ENCODE data around the gene CLIC4. TPM values are rescaled to one million over a fixed set of nuclear protein-coding genes. Genes with fewer than 3 reads are reported as not detected.

Gene CLIC4
- total and polyA plus RNA-seq, 3 experiments from 2014 or later: 0.18 to 13.2 (median 12.8) TPM

GRCh38 chr1:24847995-24848881 is 103.0 kb downstream of the CLIC4 start:
- no peaks in the 10 kb centered on the region for H3K36me3 ChIP-seq (ENCODE audit: insufficient read depth, low read length)
- H3K27ac ChIP-seq (ENCODE audit: low read depth, low read length): peak overlapping the region; percentile 27
- H3K4me3 ChIP-seq (ENCODE audit: low read length): peak overlapping the region; percentile 48
- H3K9me3 Mint-ChIP-seq: no peaks in the 10 kb centered on the region
- no peaks in the 10 kb centered on the region for H3K9me3 ChIP-seq (ENCODE audit: low read length)
- H3K4me3 Mint-ChIP-seq: peak overlapping the region; percentile 66 to 84 (median 74)
- ChIA-PET CTCF (interaction anchor here (0.6 to 4.5 kb wide), 57 partner anchors 8 to 941 kb away, joined by 3 to 98 read pairs (median 4); partner anchors contain the start of gene RUNX3), POLR2A (interaction anchor here (0.8 to 1.9 kb wide), 9 partner anchors 12 to 252 kb away, joined by 3 to 12 read pairs (median 4); partner anchors contain the start of gene RUNX3)
- DNase-seq: peak; percentile 82 to 95 (median 86)
- H3K27me3 ChIP-seq (ENCODE audit: insufficient read depth, low read length, poor library complexity, severe bottlenecking): no peaks in the 10 kb centered on the region
- H3K36me3 Mint-ChIP-seq: no peaks in the 10 kb centered on the region
- H3K4me1 Mint-ChIP-seq: peaks cover 24 to 37% (median 25%) of the 10 kb centered on the region in 3 donors
- peaks cover 4% of the 10 kb centered on the region for H3K4me1 ChIP-seq (ENCODE audit: insufficient read depth, low read length)
- H3K27me3 Mint-ChIP-seq: peaks cover 0 to 1% of the 10 kb centered on the region in 2 donors
- H3K27ac Mint-ChIP-seq: peak overlapping the region; percentile 73 to 95 (median 82)

GRCh38 chr1:24849672-24850295 is 104.5 kb downstream of the CLIC4 start:
- peaks cover 4% of the 10 kb centered on the region for H3K4me1 ChIP-seq (ENCODE audit: insufficient read depth, low read length)
- peak overlapping the region in 3 of 7 donors; percentile 64 to 76 (median 71) for H3K4me3 Mint-ChIP-seq
- no peak for DNase-seq
- H3K4me3 ChIP-seq (ENCODE audit: low read length): no peak overlapping the region
- H3K27ac Mint-ChIP-seq: peak overlapping the region in 6 of 8 donors; percentile 73 to 94 (median 85)
- H3K9me3 ChIP-seq (ENCODE audit: low read length): no peaks in the 10 kb centered on the region
- no peaks in the 10 kb centered on the region for H3K9me3 Mint-ChIP-seq
- peaks cover 24 to 37% (median 25%) of the 10 kb centered on the region in 3 donors for H3K4me1 Mint-ChIP-seq
- CTCF ChIA-PET: interaction anchor here (0.6 to 4.5 kb wide), 15 partner anchors 14 to 355 kb away, joined by 3 to 98 read pairs (median 4); partner anchors contain the start of gene RUNX3
- H3K36me3 Mint-ChIP-seq: no peaks in the 10 kb centered on the region
- H3K27me3 Mint-ChIP-seq: no peaks in the 10 kb centered on the region
- POLR2A ChIA-PET: interaction anchor here (0.6 to 1.0 kb wide), 4 partner anchors 15 to 154 kb away, joined by 3 to 11 read pairs (median 3); partner anchors contain the start of gene RUNX3
- H3K36me3 ChIP-seq (ENCODE audit: insufficient read depth, low read length): no peaks in the 10 kb centered on the region
- no peaks in the 10 kb centered on the region for H3K27me3 ChIP-seq (ENCODE audit: insufficient read depth, low read length, poor library complexity, severe bottlenecking)
- H3K27ac ChIP-seq (ENCODE audit: low read depth, low read length): no peak overlapping the region

DNA sequence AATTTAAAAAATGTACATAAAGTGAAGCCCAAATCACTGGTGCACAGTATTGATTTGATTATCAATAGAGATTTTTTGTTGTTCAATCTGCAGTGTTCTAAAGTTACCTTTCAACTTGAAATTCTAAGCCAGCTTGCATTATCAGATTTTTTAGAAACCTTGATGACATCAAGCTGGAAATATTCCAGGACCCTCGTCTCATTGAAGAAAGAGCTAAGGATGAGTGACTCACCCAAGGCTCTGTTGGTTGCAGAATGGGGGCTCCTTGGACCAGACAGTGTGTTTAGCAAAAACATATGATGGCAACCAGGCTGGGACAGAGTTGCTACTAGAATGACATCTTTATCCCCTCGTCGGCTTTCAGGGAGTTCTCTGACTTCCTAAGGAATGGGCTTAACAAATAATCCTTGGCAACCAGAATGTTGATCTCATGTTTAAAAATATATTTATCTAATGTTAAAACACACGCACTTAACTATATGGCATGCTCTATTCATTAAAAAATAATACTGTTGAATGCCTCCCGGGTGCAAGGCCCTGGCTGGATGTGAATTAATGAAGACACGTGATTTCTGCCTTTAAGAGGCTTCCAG is 105.2 kb downstream of the CLIC4 start:
- H3K4me3 Mint-ChIP-seq: peak overlapping the region in 1 of 7 donors; percentile 12
- DNase-seq: no peak
- H3K27ac Mint-ChIP-seq: peak overlapping the region in 3 of 8 donors; percentile 9 to 80 (median 73)
- no peaks in the 10 kb centered on the region for H3K27me3 Mint-ChIP-seq
- no peaks in the 10 kb centered on the region for H3K9me3 ChIP-seq (ENCODE audit: low read length)
- no peaks in the 10 kb centered on the region for H3K9me3 Mint-ChIP-seq
- ChIA-PET CTCF (interaction anchor here (0.6 to 4.5 kb wide), 12 partner anchors 15 to 354 kb away, joined by 3 to 98 read pairs (median 4); partner anchors contain the start of gene RUNX3), POLR2A (interaction anchor here (0.6 kb wide), 1 partner anchor 115 kb away, joined by 3 read pairs; no protein-coding TSS in a partner anchor)
- H3K27me3 ChIP-seq (ENCODE audit: insufficient read depth, low read length, poor library complexity, severe bottlenecking): no peaks in the 10 kb centered on the region
- H3K4me1 Mint-ChIP-seq: peaks cover 24 to 42% (median 29%) of the 10 kb centered on the region in 3 donors
- no peaks in the 10 kb centered on the region for H3K36me3 ChIP-seq (ENCODE audit: insufficient read depth, low read length)
- H3K36me3 Mint-ChIP-seq: no peaks in the 10 kb centered on the region
- H3K27ac ChIP-seq (ENCODE audit: low read depth, low read length): no peak overlapping the region
- H3K4me3 ChIP-seq (ENCODE audit: low read length): no peak overlapping the region
- peaks cover 4% of the 10 kb centered on the region for H3K4me1 ChIP-seq (ENCODE audit: insufficient read depth, low read length)

- H3K4me3 ChIP-seq (ENCODE audit: low read length): no peak overlapping the region
- H3K9me3 ChIP-seq (ENCODE audit: low read length): no peaks in the 10 kb centered on the region
- H3K27ac ChIP-seq (ENCODE audit: low read depth, low read length): no peak overlapping the region
- H3K4me1 Mint-ChIP-seq: peaks cover 41 to 59% (median 48%) of the 10 kb centered on the region in 3 donors
- no peaks in the 10 kb centered on the region for H3K27me3 Mint-ChIP-seq
- no peaks in the 10 kb centered on the region for H3K36me3 ChIP-seq (ENCODE audit: insufficient read depth, low read length)
- no peaks in the 10 kb centered on the region for H3K27me3 ChIP-seq (ENCODE audit: insufficient read depth, low read length, poor library complexity, severe bottlenecking)
- POLR2A ChIA-PET: no interaction called here
- no peaks in the 10 kb centered on the region for H3K9me3 Mint-ChIP-seq
- peak overlapping the region in 1 of 7 donors; percentile 3 for H3K4me3 Mint-ChIP-seq
- H3K36me3 Mint-ChIP-seq: no peaks in the 10 kb centered on the region
- no peak for DNase-seq
- CTCF ChIA-PET: interaction anchor here (1.0 to 1.9 kb wide), 4 partner anchors 44 to 248 kb away, joined by 3 to 5 read pairs (median 4); no protein-coding TSS in a partner anchor
- H3K27ac Mint-ChIP-seq: peak overlapping the region in 2 of 8 donors; percentile 42 to 48
- H3K4me1 ChIP-seq (ENCODE audit: insufficient read depth, low read length): peaks cover 22% of the 10 kb centered on the region
These were observed 108.4 kb downstream of the CLIC4 start for GRCh38 chr1:24853649-24854048.

DNA sequence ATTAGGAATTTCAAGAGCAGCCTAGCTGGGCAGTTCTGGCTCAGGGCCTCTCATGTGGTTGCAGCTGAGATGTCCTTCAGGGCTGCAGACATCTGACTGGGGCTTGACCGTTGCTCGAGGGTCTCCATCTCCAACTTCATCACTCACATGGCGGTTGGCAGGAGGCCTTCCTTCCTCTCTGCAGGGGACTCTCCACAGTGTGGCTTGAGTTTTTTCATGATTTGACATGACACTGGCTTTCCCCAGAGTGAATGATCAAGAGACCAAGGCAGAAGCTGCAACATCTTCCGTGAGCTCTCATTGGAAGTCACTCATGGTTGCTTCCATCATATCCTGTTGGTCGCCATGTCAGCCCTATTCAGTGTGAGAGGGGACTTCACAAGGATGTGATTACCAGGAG is 110.2 kb downstream of the CLIC4 start:
- H3K27me3 ChIP-seq (ENCODE audit: insufficient read depth, low read length, poor library complexity, severe bottlenecking): no peaks in the 10 kb centered on the region
- CTCF ChIA-PET: interaction anchor here (1.1 to 1.6 kb wide), 3 partner anchors 8 to 167 kb away, joined by 3 to 5 read pairs (median 4); no protein-coding TSS in a partner anchor
- Mint-ChIP-seq H3K27me3 (no peaks in the 10 kb centered on the region), H3K27ac (peak overlapping the region in 5 of 8 donors; percentile 26 to 93 (median 68)), H3K4me3 (no peak overlapping the region), H3K4me1 (peaks cover 25 to 43% (median 42%) of the 10 kb centered on the region in 3 donors), H3K9me3 (no peaks in the 10 kb centered on the region), H3K36me3 (no peaks in the 10 kb centered on the region)
- no peak for DNase-seq
- no peaks in the 10 kb centered on the region for H3K9me3 ChIP-seq (ENCODE audit: low read length)
- no peaks in the 10 kb centered on the region for H3K36me3 ChIP-seq (ENCODE audit: insufficient read depth, low read length)
- no peak overlapping the region for H3K27ac ChIP-seq (ENCODE audit: low read depth, low read length)
- POLR2A ChIA-PET: interaction anchor here (0.6 kb wide), 1 partner anchor 126 kb away, joined by 4 read pairs; no protein-coding TSS in a partner anchor
- no peak overlapping the region for H3K4me3 ChIP-seq (ENCODE audit: low read length)
- peaks cover 18% of the 10 kb centered on the region for H3K4me1 ChIP-seq (ENCODE audit: insufficient read depth, low read length)

GRCh38 chr1:24856787-24857506 is 111.7 kb downstream of the CLIC4 start:
- Mint-ChIP-seq H3K27ac (peak overlapping the region in 7 of 8 donors; percentile 49 to 96 (median 92)), H3K4me3 (peak overlapping the region; percentile 53 to 86 (median 80)), H3K36me3 (no peaks in the 10 kb centered on the region), H3K9me3 (no peaks in the 10 kb centered on the region), H3K4me1 (peaks cover 25 to 42% (median 41%) of the 10 kb centered on the region in 3 donors), H3K27me3 (no peaks in the 10 kb centered on the region)
- peaks cover 18% of the 10 kb centered on the region for H3K4me1 ChIP-seq (ENCODE audit: insufficient read depth, low read length)
- ChIA-PET POLR2A (no interaction called here), CTCF (interaction anchor here (1.2 to 1.3 kb wide), 2 partner anchors 9 to 169 kb away, joined by 3 to 5 read pairs; no protein-coding TSS in a partner anchor)
- H3K27ac ChIP-seq (ENCODE audit: low read depth, low read length): no peak overlapping the region
- H3K36me3 ChIP-seq (ENCODE audit: insufficient read depth, low read length): no peaks in the 10 kb centered on the region
- no peak overlapping the region for H3K4me3 ChIP-seq (ENCODE audit: low read length)
- DNase-seq: peak in 1 of 5 donors; percentile 47
- H3K9me3 ChIP-seq (ENCODE audit: low read length): no peaks in the 10 kb centered on the region
- H3K27me3 ChIP-seq (ENCODE audit: insufficient read depth, low read length, poor library complexity, severe bottlenecking): no peaks in the 10 kb centered on the region

All from CD8-positive, alpha-beta memory T cell (primary cell).